Activated CD4-positive, alpha-beta memory T cell treated with anti-CD3 and anti-CD28 coated beads for 36 hours (primary cell): ENCODE results near the gene SCAMP4. TPM values are rescaled to one million over a fixed set of nuclear protein-coding genes. Genes with fewer than 3 reads are reported as not detected.

Experiments
- CTCF ChIA-PET: fragments of 350-600 bp; sonication (Branson Sonifier 250); formaldehyde crosslinking; loops from one replicate; lab custom pipeline; 2021; ENCODE audit warnings: antibody characterized with exemption, inconsistent platforms; lab: Charles Lee
- POLR2A ChIA-PET: fragments of 350-600 bp; sonication (Branson Sonifier 250); formaldehyde crosslinking; loops from one replicate; lab custom pipeline; 2021; ENCODE audit warnings: antibody characterized with exemption; lab: Charles Lee
- DNase-seq: peaks from one replicate; pipeline ENCODE4 v3.0.0-alpha.2; 2020
- H3K27ac Mint-ChIP-seq: one replicate; pipeline ENCODE4 v1.8.0; 2021; ENCODE audit warnings: mixed read lengths
- H3K27me3 Mint-ChIP-seq: one replicate; pipeline ENCODE4 v1.8.0; 2021; ENCODE audit warnings: mixed read lengths
- H3K36me3 Mint-ChIP-seq: one replicate; pipeline ENCODE4 v1.8.0; 2021; ENCODE audit warnings: mixed read lengths
- H3K4me1 Mint-ChIP-seq: one replicate; pipeline ENCODE4 v1.8.0; 2021; ENCODE audit warnings: low read depth, mixed read lengths
- H3K4me3 Mint-ChIP-seq: one replicate; pipeline ENCODE4 v1.8.0; 2021; ENCODE audit warnings: mild to moderate bottlenecking, mixed read lengths
- H3K9me3 Mint-ChIP-seq: one replicate; pipeline ENCODE4 v1.8.0; 2021; ENCODE audit warnings: mixed read lengths
- intact Hi-C: fragments of 100-400 bp; cut with micrococcal nuclease; formaldehyde crosslinking; loops from one replicate; pipeline ENCODE4 v1.15.1; 2023
- total RNA-seq, 2 experiments: library from RNA; stranded (reverse); gene quantifications; one replicate each; pipeline ENCODE4 v1.2.3, GENCODE V29; 2021

SCAMP4 gene
- total RNA-seq, 2 experiments from 2014 or later, result 24.2 to 28.4 TPM

DNA sequence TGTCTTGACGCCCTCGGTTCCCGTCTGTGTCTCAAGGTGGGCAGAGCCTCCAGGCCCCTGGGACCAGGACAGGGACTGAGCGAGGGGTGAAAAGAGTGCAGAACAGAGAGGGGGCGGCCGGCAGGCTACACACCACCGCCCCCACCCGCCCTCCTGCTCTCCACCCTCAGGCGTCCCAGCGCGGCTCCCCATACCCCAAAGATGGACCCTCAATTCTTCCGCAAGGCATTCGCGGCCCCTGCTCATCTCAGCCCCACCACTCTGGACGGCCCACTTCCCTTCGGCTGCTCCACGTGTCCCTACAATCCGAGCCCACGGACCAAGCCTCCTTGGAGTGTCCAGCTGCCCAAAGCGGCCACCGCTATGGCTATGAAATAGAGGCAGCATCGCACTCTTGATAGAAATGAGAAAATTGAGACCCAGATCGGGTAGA is 43.6 kb upstream of the SCAMP4 start:
- Mint-ChIP-seq H3K4me1 (peaks cover 38% of the 10 kb centered on the region), H3K4me3 (peak overlapping the region; percentile 93), H3K9me3 (no peaks in the 10 kb centered on the region), H3K27ac (peak overlapping the region; percentile 9), H3K27me3 (no peaks in the 10 kb centered on the region), H3K36me3 (no peaks in the 10 kb centered on the region)
- intact Hi-C loops, result no loop called here
- POLR2A ChIA-PET, result no interaction called here
- CTCF ChIA-PET, result no interaction called here
- no peak for DNase-seq

DNA sequence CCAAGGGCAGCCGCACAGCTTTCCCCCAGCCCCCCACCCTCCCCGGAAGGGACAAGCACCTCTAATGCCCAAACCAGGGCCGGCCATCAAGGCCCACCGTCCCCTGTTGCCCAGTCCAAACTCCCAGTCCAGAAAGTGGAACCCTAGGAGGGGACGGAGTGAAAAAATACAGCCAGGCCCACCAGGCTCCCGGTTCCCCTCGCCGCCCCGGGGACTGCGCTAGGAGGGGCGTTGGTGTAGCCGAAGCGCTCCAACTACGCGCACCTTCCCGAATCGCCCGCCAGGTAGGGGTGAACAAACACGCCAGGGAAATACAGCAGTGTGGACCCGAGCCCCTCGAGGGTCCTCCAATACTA is 43.2 kb upstream of the SCAMP4 start:
- intact Hi-C loops, result no loop called here
- POLR2A ChIA-PET, result no interaction called here

DNA sequence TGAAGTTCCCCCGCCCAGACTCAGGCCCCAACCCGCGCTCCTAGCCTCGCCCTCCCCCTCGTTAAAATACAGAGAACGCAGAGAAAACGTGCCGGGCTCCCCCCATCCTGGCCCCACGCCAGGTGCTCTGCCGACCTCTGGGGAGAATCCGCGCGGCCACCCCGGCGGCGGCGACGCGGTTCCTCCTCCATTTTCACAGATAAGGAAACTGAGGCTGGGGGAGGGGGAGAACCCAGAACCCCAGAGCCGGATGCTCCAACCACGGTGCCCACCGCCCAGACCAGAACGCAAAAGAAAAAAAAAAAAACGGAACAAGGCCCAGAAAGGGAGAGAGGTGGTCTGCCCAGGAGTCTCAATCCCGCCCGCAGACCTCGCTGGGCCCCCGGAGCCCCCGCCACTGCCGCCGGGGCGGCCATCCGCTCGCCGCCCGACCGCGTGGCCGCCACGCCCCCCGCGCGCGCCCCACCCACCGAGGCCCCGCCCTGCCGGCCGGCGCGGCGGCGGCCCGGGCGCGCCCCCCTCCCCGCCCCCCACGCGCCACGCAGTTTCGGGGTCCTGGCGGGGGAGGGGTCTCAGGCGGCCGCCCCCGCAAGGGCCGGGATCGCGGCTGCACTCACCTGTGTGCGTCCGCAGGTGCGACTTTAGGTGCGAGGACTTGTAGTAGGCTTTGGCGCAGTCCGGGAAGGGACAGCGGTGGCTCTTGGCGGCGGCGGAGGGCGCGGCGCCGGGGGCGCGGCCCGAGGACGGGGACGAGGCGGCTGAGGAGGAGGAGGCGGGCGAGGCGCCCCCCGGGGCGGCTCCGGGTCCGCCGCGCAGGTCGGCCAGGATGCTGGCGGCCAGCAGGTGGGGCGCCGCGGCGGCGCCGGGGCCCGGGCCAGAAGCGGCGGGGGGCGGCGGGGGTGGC is 42.5 kb upstream of the SCAMP4 start:
- intact Hi-C loops, result no loop called here
- ChIA-PET CTCF (no interaction called here), POLR2A (no interaction called here)
- Mint-ChIP-seq H3K36me3 (no peaks in the 10 kb centered on the region), H3K27me3 (no peaks in the 10 kb centered on the region), H3K27ac (peak overlapping the region; percentile 88), H3K4me1 (peaks cover 38% of the 10 kb centered on the region), H3K9me3 (no peaks in the 10 kb centered on the region), H3K4me3 (peak overlapping the region; percentile 93)
- DNase-seq, result peak; percentile 61

More for the DNA sequence above, 43.2 kb upstream of the SCAMP4 start:
- CTCF ChIA-PET, result no interaction called here
- no peaks in the 10 kb centered on the region for H3K27me3 Mint-ChIP-seq
- peak overlapping the region; percentile 88 for H3K27ac Mint-ChIP-seq
- no peaks in the 10 kb centered on the region for H3K9me3 Mint-ChIP-seq
- peak overlapping the region; percentile 93 for H3K4me3 Mint-ChIP-seq
- no peak for DNase-seq
- H3K4me1 Mint-ChIP-seq, result peaks cover 38% of the 10 kb centered on the region
- no peaks in the 10 kb centered on the region for H3K36me3 Mint-ChIP-seq

DNA sequence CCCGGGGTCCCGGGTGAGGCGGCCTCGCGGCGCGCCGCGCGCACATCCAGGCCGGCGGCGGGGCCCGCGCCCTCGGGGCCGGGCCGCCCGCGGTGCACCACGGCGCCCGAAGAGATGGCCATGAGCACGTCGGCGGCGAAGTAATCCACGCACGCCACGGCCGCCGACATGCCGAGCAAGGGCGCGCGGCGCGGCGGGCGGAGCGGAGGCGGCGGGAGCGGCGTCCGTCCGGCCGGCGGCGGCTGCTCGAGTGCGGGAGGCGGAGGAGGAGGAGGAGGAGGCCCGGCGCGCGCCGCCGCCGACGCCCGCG is 41.9 kb upstream of the SCAMP4 start, which contains the start of gene KLF16:
Gene KLF16, minus strand, starts transcription at position 252 of the 310 bp plus-strand sequence. Its CDS starts 82 bp downstream, at position 170.
- Mint-ChIP-seq H3K27ac (peak within 1 kb of the TSS; percentile 88), H3K9me3 (no peaks in the 10 kb centered on the region), H3K27me3 (no peaks in the 10 kb centered on the region), H3K4me1 (peaks cover 36% of the 10 kb centered on the region), H3K36me3 (no peaks in the 10 kb centered on the region), H3K4me3 (peak within 1 kb of the TSS; percentile 93)
- intact Hi-C loops, result no loop called here
- CTCF ChIA-PET, result no interaction called here
- DNase-seq, result no peak
- POLR2A ChIA-PET, result no interaction called here

GRCh38 chr19:1863638-1864479 is 41.3 kb upstream of the SCAMP4 start:
- peak overlapping the region; percentile 75 for H3K4me3 Mint-ChIP-seq
- peak; percentile 94 for DNase-seq
- no peaks in the 10 kb centered on the region for H3K9me3 Mint-ChIP-seq
- no peaks in the 10 kb centered on the region for H3K27me3 Mint-ChIP-seq
- ChIA-PET CTCF (interaction anchor here (0.9 to 2.7 kb wide), 12 partner anchors 9 to 79 kb away, joined by 3 to 19 read pairs (median 4); no protein-coding TSS in a partner anchor), POLR2A (interaction anchor here (0.9 to 2.8 kb wide), 4 partner anchors 12 to 598 kb away, joined by 3 to 19 read pairs (median 4); no protein-coding TSS in a partner anchor)
- intact Hi-C loops, result loop anchor here (1.0 to 2.0 kb wide), 3 partner anchors 12 to 41 kb away; partner anchors contain the start of genes ADAT3 and SCAMP4
- H3K36me3 Mint-ChIP-seq, result no peaks in the 10 kb centered on the region
- peaks cover 32% of the 10 kb centered on the region for H3K4me1 Mint-ChIP-seq
- H3K27ac Mint-ChIP-seq, result peak overlapping the region; percentile 69

DNA sequence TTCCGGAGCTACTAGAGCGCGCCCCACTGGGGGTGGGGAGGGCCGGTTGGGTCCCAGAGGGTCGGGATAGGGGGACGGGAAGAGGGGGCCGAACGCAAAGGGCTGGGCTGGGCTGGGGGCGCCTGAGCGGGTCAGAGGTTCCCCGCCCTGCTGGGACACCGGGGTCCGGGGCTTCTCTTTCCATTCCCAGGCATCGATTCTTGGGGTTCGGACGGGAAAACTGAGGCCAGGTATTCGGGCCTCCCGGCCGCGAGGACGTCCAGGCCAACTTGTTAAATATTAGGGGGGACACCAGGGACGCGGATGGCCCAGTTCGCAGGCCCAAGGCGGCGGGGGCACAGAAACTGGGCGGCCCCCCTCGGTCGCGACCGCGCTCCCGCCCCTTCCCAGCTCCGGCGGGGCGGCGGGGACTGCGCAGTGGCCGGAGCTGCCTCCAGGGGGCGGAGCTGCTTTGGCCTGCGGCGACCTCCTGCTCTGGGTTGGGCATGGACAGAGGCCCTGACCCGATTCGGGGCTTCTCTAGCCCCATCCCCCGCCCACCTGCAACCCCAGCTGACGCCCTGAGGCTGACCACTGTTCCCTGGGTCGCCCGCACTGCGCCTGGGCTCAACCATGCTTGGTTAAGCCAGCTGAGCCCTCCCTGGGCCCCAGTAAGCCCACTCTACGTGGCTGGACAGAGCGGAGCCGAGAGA is 40.6 kb upstream of the SCAMP4 start:
- POLR2A ChIA-PET, result interaction anchor here (0.6 to 2.8 kb wide), 5 partner anchors 11 to 598 kb away, joined by 3 to 19 read pairs (median 3); no protein-coding TSS in a partner anchor
- H3K4me1 Mint-ChIP-seq, result peaks cover 28% of the 10 kb centered on the region
- DNase-seq, result peak; percentile 78
- intact Hi-C loops, result loop anchor here (1.0 to 2.0 kb wide), 3 partner anchors 12 to 41 kb away; partner anchors contain the start of genes ADAT3 and SCAMP4
- peak overlapping the region; percentile 80 for H3K27ac Mint-ChIP-seq
- H3K4me3 Mint-ChIP-seq, result peak overlapping the region; percentile 75
- no peaks in the 10 kb centered on the region for H3K36me3 Mint-ChIP-seq
- no peaks in the 10 kb centered on the region for H3K9me3 Mint-ChIP-seq
- no peaks in the 10 kb centered on the region for H3K27me3 Mint-ChIP-seq
- CTCF ChIA-PET, result interaction anchor here (0.9 to 2.7 kb wide), 12 partner anchors 9 to 78 kb away, joined by 3 to 19 read pairs (median 4); no protein-coding TSS in a partner anchor

GRCh38 chr19:1865172-1866010 is 39.8 kb upstream of the SCAMP4 start:
- H3K36me3 Mint-ChIP-seq, result peaks cover 3% of the 10 kb centered on the region

DNA sequence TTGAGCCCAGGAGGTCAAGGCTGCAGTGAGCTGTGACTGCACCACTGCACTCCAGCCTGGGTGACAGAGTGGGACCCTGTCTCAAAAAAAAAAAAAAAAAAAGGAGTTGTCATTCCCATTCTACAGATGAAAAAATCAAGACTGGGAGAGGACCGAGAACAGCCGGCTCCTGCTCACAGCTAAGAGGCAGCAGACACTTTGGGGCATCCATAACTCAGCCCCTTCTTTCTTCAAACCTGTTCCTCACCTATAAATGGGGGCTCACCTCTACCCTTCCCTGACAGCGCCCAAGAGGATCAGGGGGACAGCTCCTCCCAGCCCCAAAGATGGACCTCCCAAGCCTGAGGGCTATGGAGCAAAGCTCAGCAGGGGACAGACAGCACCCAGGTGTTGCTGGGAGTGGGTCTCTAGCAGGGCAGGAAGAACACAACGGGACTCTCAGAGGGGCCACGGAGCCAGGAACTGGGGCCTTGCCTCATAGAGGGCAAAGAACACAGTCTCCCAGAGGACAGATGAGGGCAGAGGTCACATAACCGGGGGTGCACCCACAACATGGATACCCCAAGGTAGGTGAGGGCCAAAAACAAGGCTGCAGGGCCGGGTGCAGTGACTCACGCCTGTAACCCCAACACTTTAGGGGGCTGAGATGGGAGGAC is 38.4 kb upstream of the SCAMP4 start:
- peaks cover 4% of the 10 kb centered on the region for H3K36me3 Mint-ChIP-seq
- H3K27ac Mint-ChIP-seq, result peak overlapping the region; percentile 65
- ChIA-PET CTCF (interaction anchor here (0.6 to 2.7 kb wide), 4 partner anchors 10 to 57 kb away, joined by 3 to 19 read pairs (median 3); no protein-coding TSS in a partner anchor), POLR2A (interaction anchor here (2.8 kb wide), 1 partner anchor 9 kb away, joined by 19 read pairs; no protein-coding TSS in a partner anchor)
- H3K4me3 Mint-ChIP-seq, result no peak overlapping the region
- H3K4me1 Mint-ChIP-seq, result peaks cover 8% of the 10 kb centered on the region
- H3K9me3 Mint-ChIP-seq, result no peaks in the 10 kb centered on the region
- intact Hi-C loops, result no loop called here
- no peak for DNase-seq
- H3K27me3 Mint-ChIP-seq, result no peaks in the 10 kb centered on the region

More at GRCh38 chr19:1865172-1866010, 39.8 kb upstream of the SCAMP4 start:
- ChIA-PET CTCF (interaction anchor here (0.6 to 2.7 kb wide), 12 partner anchors 10 to 187 kb away, joined by 3 to 19 read pairs (median 4); no protein-coding TSS in a partner anchor), POLR2A (interaction anchor here (0.6 to 2.8 kb wide), 4 partner anchors 10 to 599 kb away, joined by 3 to 19 read pairs (median 4); no protein-coding TSS in a partner anchor)
- peaks cover 21% of the 10 kb centered on the region for H3K4me1 Mint-ChIP-seq
- no peaks in the 10 kb centered on the region for H3K27me3 Mint-ChIP-seq
- DNase-seq, result no peak
- intact Hi-C loops, result loop anchor here (2.0 kb wide), 1 partner anchor 17 kb away; no protein-coding TSS in a partner anchor
- H3K4me3 Mint-ChIP-seq, result peak overlapping the region; percentile 75
- H3K9me3 Mint-ChIP-seq, result no peaks in the 10 kb centered on the region
- H3K27ac Mint-ChIP-seq, result peak overlapping the region; percentile 80

DNA sequence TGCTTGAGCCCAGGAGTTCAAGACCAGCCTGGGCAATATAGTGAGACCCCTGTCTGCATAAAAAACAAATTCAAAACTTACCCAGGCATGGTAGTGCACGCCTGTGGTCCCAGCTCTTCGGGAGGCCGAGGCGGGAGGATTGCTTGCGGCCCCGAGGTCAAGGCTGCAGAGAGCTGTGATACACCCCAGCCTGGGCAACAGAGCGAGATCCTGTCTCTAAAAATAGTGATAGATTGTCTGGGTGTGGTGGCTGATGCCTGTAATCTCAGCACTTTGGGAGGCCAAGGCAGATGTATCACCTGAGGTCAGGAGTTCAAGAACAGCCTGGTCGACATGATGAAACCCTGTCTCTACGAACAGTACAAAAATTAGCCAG is 37.9 kb upstream of the SCAMP4 start:
- CTCF ChIA-PET, result interaction anchor here (1.1 kb wide), 1 partner anchor 9 kb away, joined by 3 read pairs; no protein-coding TSS in a partner anchor
- no peak for DNase-seq
- Mint-ChIP-seq H3K27me3 (no peaks in the 10 kb centered on the region), H3K4me1 (peaks cover 8% of the 10 kb centered on the region), H3K9me3 (no peaks in the 10 kb centered on the region), H3K4me3 (no peak overlapping the region), H3K27ac (peak overlapping the region; percentile 65), H3K36me3 (peaks cover 4% of the 10 kb centered on the region)
- intact Hi-C loops, result no loop called here
- POLR2A ChIA-PET, result no interaction called here

GRCh38 chr19:1868971-1869370 is 36.2 kb upstream of the SCAMP4 start:
- no peak overlapping the region for H3K4me3 Mint-ChIP-seq
- H3K27me3 Mint-ChIP-seq, result no peaks in the 10 kb centered on the region
- DNase-seq, result no peak
- ChIA-PET POLR2A (no interaction called here), CTCF (no interaction called here)
- intact Hi-C loops, result no loop called here
- peaks cover 10% of the 10 kb centered on the region for H3K4me1 Mint-ChIP-seq
- no peaks in the 10 kb centered on the region for H3K9me3 Mint-ChIP-seq
- H3K27ac Mint-ChIP-seq, result peak overlapping the region; percentile 54
- peaks cover 8% of the 10 kb centered on the region for H3K36me3 Mint-ChIP-seq
